Mesendoderm (in vitro differentiated cells): Measurements from ENCODE around the gene UCMA. TPM values are rescaled to one million over a fixed set of nuclear protein-coding genes. Genes with fewer than 3 reads are reported as not detected.

ENCODE experiments used
- small RNA-seq: library from polyadenylated mRNA; stranded (forward); fragments of <200 nt; extraction: miRNeasy Mini kit (QIAGEN cat#:217004); gene quantifications from one replicate; pipeline ENCODE3, GENCODE V24; 2013; ENCODE audit not compliant: insufficient read depth

UCMA gene

Small RNA genes lying within 50 kb of the gene (small RNA-seq; reads per million reads assigned to genes)
- not detected for gene RNU6-6P
